Measurements from ENCODE around the gene DDR2. TPM values are rescaled to one million over a fixed set of nuclear protein-coding genes. Genes with fewer than 3 reads are reported as not detected.

DDR2 gene
- total and polyA plus RNA-seq, 8 donors, result 1.4 to 14.6 (median 3.3) TPM

GRCh38 chr1:162660574-162660973 is 28.3 kb downstream of the DDR2 start:
- Histone ChIP-seq H3K27me3 (no peaks in the 10 kb centered on the region), H3K36me3 (no peaks in the 10 kb centered on the region), H3K27ac (no peak overlapping the region), H3K4me3 (no peak overlapping the region), H3K4me1 (no peaks in the 10 kb centered on the region), H3K9me3 (no peaks in the 10 kb centered on the region)
- TF ChIP-seq CTCF (IDR thresholded peaks at IDR 0.05), result no peak
- DNase-seq (no peak), FAIRE-seq (no peak), ATAC-seq (no peak)
- intact Hi-C loops (cut with DNase I), result no loop called here
- WGBS, 2 donors, result 71 to 80% methylated on average over 2 of the region's 2 CpGs

GRCh38 chr1:162661336-162661735 is 29.1 kb downstream of the DDR2 start:
- TF ChIP-seq CTCF (IDR thresholded peaks at IDR 0.05), result no peak
- ATAC-seq (no peak), FAIRE-seq (no peak), DNase-seq (no peak)
- H3K4me3 ChIP-seq, result no peak overlapping the region
- intact Hi-C loops (cut with DNase I), result no loop called here
- no peaks in the 10 kb centered on the region for H3K27me3 ChIP-seq
- H3K27ac ChIP-seq, result no peak overlapping the region
- H3K36me3 ChIP-seq, result no peaks in the 10 kb centered on the region
- 85 to 91% methylated on average over 4 of the region's 4 CpGs for WGBS, 2 donors
- H3K9me3 ChIP-seq, result no peaks in the 10 kb centered on the region
- no peaks in the 10 kb centered on the region for H3K4me1 ChIP-seq

- Histone ChIP-seq H3K9me3 (no peaks in the 10 kb centered on the region), H3K4me3 (no peak overlapping the region), H3K27ac (no peak overlapping the region), H3K36me3 (no peaks in the 10 kb centered on the region), H3K4me1 (no peaks in the 10 kb centered on the region), H3K27me3 (no peaks in the 10 kb centered on the region)
- TF ChIP-seq CTCF (IDR thresholded peaks at IDR 0.05), result no peak
- no peak for DNase-seq
- intact Hi-C loops (cut with DNase I), result no loop called here
- ATAC-seq, result no peak
- no peak for FAIRE-seq
These were observed 29.7 kb downstream of the DDR2 start for GRCh38 chr1:162662013-162662412.

GRCh38 chr1:162663086-162663485 is 30.8 kb downstream of the DDR2 start:
- no peak overlapping the region for H3K27ac ChIP-seq
- no peaks in the 10 kb centered on the region for H3K27me3 ChIP-seq
- intact Hi-C loops (cut with DNase I), result no loop called here
- ATAC-seq, result no peak
- H3K36me3 ChIP-seq, result no peaks in the 10 kb centered on the region
- H3K4me3 ChIP-seq, result no peak overlapping the region
- H3K9me3 ChIP-seq, result no peaks in the 10 kb centered on the region
- DNase-seq, result no peak
- FAIRE-seq, result no peak
- no peaks in the 10 kb centered on the region for H3K4me1 ChIP-seq
- no peak for TF ChIP-seq CTCF (IDR thresholded peaks at IDR 0.05)

DNA sequence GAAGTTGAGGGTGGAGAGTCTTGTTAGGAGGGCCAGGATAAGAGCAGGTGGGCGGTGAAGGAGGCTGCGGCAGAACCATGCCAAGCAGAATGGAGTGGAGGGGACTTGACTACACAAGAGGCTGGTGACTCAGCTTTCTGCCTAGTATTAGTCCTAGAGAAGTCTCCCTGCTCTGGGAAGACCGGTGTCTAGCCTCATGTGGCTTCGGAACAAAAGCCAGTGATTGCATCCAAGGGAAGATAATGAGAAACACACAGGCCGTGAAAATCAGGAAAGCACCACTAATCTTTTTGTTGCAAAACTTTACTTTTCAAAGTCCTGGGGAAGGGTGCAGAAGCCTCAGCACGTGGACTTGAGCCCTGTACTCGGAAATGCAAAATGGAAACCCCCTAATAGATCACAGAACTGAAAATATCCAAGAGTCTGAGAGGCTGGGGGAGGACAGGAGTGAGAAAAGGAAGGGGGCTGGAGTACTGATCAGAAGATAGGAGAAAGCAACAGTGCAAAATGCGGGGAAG is 31.4 kb downstream of the DDR2 start:
- DNase-seq (peak in 1 of 6 donors; percentile 22), FAIRE-seq (no peak), ATAC-seq (peak in 3 of 4 donors; percentile 31 to 61 (median 47))
- TF ChIP-seq CTCF (IDR thresholded peaks at IDR 0.05), result no peak
- no peaks in the 10 kb centered on the region for H3K36me3 ChIP-seq
- H3K4me1 ChIP-seq, result no peaks in the 10 kb centered on the region
- H3K27me3 ChIP-seq, result no peaks in the 10 kb centered on the region
- no peaks in the 10 kb centered on the region for H3K9me3 ChIP-seq
- intact Hi-C loops (cut with DNase I), result no loop called here
- 82 to 88% methylated on average over 8 of the region's 8 CpGs for WGBS, 2 donors
- no peak overlapping the region for H3K27ac ChIP-seq
- H3K4me3 ChIP-seq, result no peak overlapping the region

Measured in pancreas (tissue), 10 donors.